Activated naive CD4-positive, alpha-beta T cell treated with Interleukin-2 at 50 U/mL for 16 hours (primary cell): Measurements from ENCODE around the gene PLXNA1.

ENCODE experiments used
- DNase-seq: peaks from one replicate; pipeline ENCODE4 v3.0.0-alpha.2; 2020

The PLXNA1 gene

GRCh38 chr3:127022849-127023248 is 39.9 kb downstream of the PLXNA1 start:
- no peak for DNase-seq

GRCh38 chr3:127025456-127025855 is 42.5 kb downstream of the PLXNA1 start:
- no peak for DNase-seq

GRCh38 chr3:127026036-127026435 is 43.1 kb downstream of the PLXNA1 start:
- DNase-seq = no peak

- no peak for DNase-seq
Measured at GRCh38 chr3:127026661-127027060, 43.7 kb downstream of the PLXNA1 start.

- no peak for DNase-seq
Measured at GRCh38 chr3:127027061-127027735, 44.3 kb downstream of the PLXNA1 start.

- no peak for DNase-seq
Measured at GRCh38 chr3:127027811-127028548, 45.1 kb downstream of the PLXNA1 start.

- no peak for DNase-seq
Measured at GRCh38 chr3:127028781-127029657, 46.1 kb downstream of the PLXNA1 start.

- DNase-seq = no peak
Measured at GRCh38 chr3:127029658-127030507, 47.0 kb downstream of the PLXNA1 start.

GRCh38 chr3:127030508-127031412 is 47.8 kb downstream of the PLXNA1 start:
- no peak for DNase-seq

- DNase-seq = no peak
Measured at GRCh38 chr3:127031413-127031810, 48.5 kb downstream of the PLXNA1 start.

- no peak for DNase-seq
Measured at GRCh38 chr3:127031845-127032244, 48.9 kb downstream of the PLXNA1 start.

- no peak for DNase-seq
Measured at GRCh38 chr3:127032296-127032990, 49.5 kb downstream of the PLXNA1 start.
